ENCODE results near the gene FAM124B.

Gene FAM124B

GRCh38 chr2:224405841-224406370 lies 4.0 kb upstream of the FAM124B start:
- Histone ChIP-seq H3K9ac (ENCODE audit: low read length) (no peak overlapping the region), H4K20me1 (ENCODE audit: insufficient read depth, low read length) (no peaks in the 10 kb centered on the region), H3K27ac (ENCODE audit: low read depth, low read length, poor library complexity, severe bottlenecking) (no peak overlapping the region), H3K4me1 (ENCODE audit: insufficient read depth, low read length, severe bottlenecking) (no peaks in the 10 kb centered on the region), H3K9me2 (ENCODE audit: low read depth, low read length) (no peaks in the 10 kb centered on the region), H3F3A (ENCODE audit: insufficient read depth, low read length) (no peaks in the 10 kb centered on the region), H3K4me3 (ENCODE audit: low read depth, low read length, poor library complexity, severe bottlenecking) (no peak overlapping the region), H3K9me3 (ENCODE audit: low read length) (no peaks in the 10 kb centered on the region), H3K79me2 (ENCODE audit: insufficient read depth, low read length) (no peaks in the 10 kb centered on the region), H2AFZ (ENCODE audit: low read length) (no peak overlapping the region), H3K36me3 (ENCODE audit: insufficient read depth, low read length) (no peaks in the 10 kb centered on the region), H3K4me2 (ENCODE audit: low read length) (no peak overlapping the region), H3K27me3 (ENCODE audit: insufficient read depth, low read length) (no peaks in the 10 kb centered on the region)
- TF ChIP-seq EZH2 (IDR thresholded peaks at IDR 0.05; ENCODE audit: borderline replicate concordance, low read length) (no peak), CTCF (IDR thresholded peaks at IDR 0.05; ENCODE audit: low read length) (no peak)

- Histone ChIP-seq H2AFZ (ENCODE audit: low read length) (no peak overlapping the region), H3K9me2 (ENCODE audit: low read depth, low read length) (no peaks in the 10 kb centered on the region), H3K4me2 (ENCODE audit: low read length) (no peak overlapping the region), H3K9me3 (ENCODE audit: low read length) (no peaks in the 10 kb centered on the region), H3K36me3 (ENCODE audit: insufficient read depth, low read length) (no peaks in the 10 kb centered on the region), H3K79me2 (ENCODE audit: insufficient read depth, low read length) (no peaks in the 10 kb centered on the region), H4K20me1 (ENCODE audit: insufficient read depth, low read length) (no peaks in the 10 kb centered on the region), H3K4me1 (ENCODE audit: insufficient read depth, low read length, severe bottlenecking) (no peaks in the 10 kb centered on the region), H3K27me3 (ENCODE audit: insufficient read depth, low read length) (no peaks in the 10 kb centered on the region), H3K27ac (ENCODE audit: low read depth, low read length, poor library complexity, severe bottlenecking) (no peak overlapping the region), H3K9ac (ENCODE audit: low read length) (no peak overlapping the region), H3F3A (ENCODE audit: insufficient read depth, low read length) (no peaks in the 10 kb centered on the region), H3K4me3 (ENCODE audit: low read depth, low read length, poor library complexity, severe bottlenecking) (no peak overlapping the region)
- no peak for TF ChIP-seq EZH2 (IDR thresholded peaks at IDR 0.05; ENCODE audit: borderline replicate concordance, low read length)
- TF ChIP-seq CTCF (IDR thresholded peaks at IDR 0.05; ENCODE audit: low read length), result no peak
Measured at GRCh38 chr2:224405412-224405811, 3.5 kb upstream of the FAM124B start.

GRCh38 chr2:224404796-224405195 lies 2.9 kb upstream of the FAM124B start:
- Histone ChIP-seq H3K9me2 (ENCODE audit: low read depth, low read length) (no peaks in the 10 kb centered on the region), H3K4me3 (ENCODE audit: low read depth, low read length, poor library complexity, severe bottlenecking) (no peak overlapping the region), H3K4me2 (ENCODE audit: low read length) (no peak overlapping the region), H3K9me3 (ENCODE audit: low read length) (no peaks in the 10 kb centered on the region), H3K36me3 (ENCODE audit: insufficient read depth, low read length) (no peaks in the 10 kb centered on the region), H3K27me3 (ENCODE audit: insufficient read depth, low read length) (no peaks in the 10 kb centered on the region), H3K4me1 (ENCODE audit: insufficient read depth, low read length, severe bottlenecking) (no peaks in the 10 kb centered on the region), H2AFZ (ENCODE audit: low read length) (no peak overlapping the region), H4K20me1 (ENCODE audit: insufficient read depth, low read length) (no peaks in the 10 kb centered on the region), H3K9ac (ENCODE audit: low read length) (no peak overlapping the region), H3K79me2 (ENCODE audit: insufficient read depth, low read length) (no peaks in the 10 kb centered on the region), H3K27ac (ENCODE audit: low read depth, low read length, poor library complexity, severe bottlenecking) (no peak overlapping the region), H3F3A (ENCODE audit: insufficient read depth, low read length) (no peaks in the 10 kb centered on the region)
- no peak for TF ChIP-seq CTCF (IDR thresholded peaks at IDR 0.05; ENCODE audit: low read length)
- no peak for TF ChIP-seq EZH2 (IDR thresholded peaks at IDR 0.05; ENCODE audit: borderline replicate concordance, low read length)

Measured in OCI-LY1 (cell line).